PC-9 (cell line): ENCODE data around the gene MYO5B. TPM values are rescaled to one million over a fixed set of nuclear protein-coding genes. Genes with fewer than 3 reads are reported as not detected.
A peak's percentile ranks its signal among the peaks of the same experiment; 100 is the strongest.

Source experiments
- BruUV-seq: library from RNA; stranded (reverse); fragments of 400-500 nt; replicated peaks from 2 replicates; lab custom pipeline; 2021; lab: Mats Ljungman, UMichigan
- CTCF ChIA-PET: fragments of 300-600 bp; sonication (Branson Sonifier 250); formaldehyde crosslinking; loops from one replicate; lab custom pipeline; 2022; ENCODE audit warnings: antibody characterized with exemption; lab: Charles Lee
- POLR2A ChIA-PET: fragments of 300-600 bp; sonication (Branson Sonifier 250); formaldehyde crosslinking; loops from one replicate; lab custom pipeline; 2022; ENCODE audit warnings: antibody characterized with exemption; ENCODE audit not compliant: unreplicated experiment; lab: Charles Lee
- DNase-seq, 2 experiments: peaks; one replicate each; pipeline versions ENCODE4 v3.0.0 to v3.0.0-alpha.2; 2015 to 2022; ENCODE audit warnings: mixed read lengths in 1 of 2
- H2AFZ ChIP-seq: fragments of 200-600 bp; sonication (generic); 2 replicates; pipeline ENCODE4 v1.8.1; 2017; ENCODE audit warnings: antibody characterized with exemption
- H3F3A ChIP-seq: fragments of 200-600 bp; sonication (generic); 2 replicates; pipeline ENCODE4 v1.8.1; 2017; ENCODE audit warnings: antibody characterized with exemption, mild to moderate bottlenecking, low read depth; ENCODE audit not compliant: insufficient read depth
- H3K27ac ChIP-seq: fragments of 200-600 bp; sonication (generic); 2 replicates; pipeline ENCODE4 v1.6.1; 2016; ENCODE audit warnings: mixed run types
- H3K27me3 ChIP-seq: fragments of 200-600 bp; sonication (generic); 2 replicates; pipeline ENCODE4 v1.6.1; 2016; ENCODE audit warnings: low read depth, mixed run types; ENCODE audit not compliant: insufficient read depth
- H3K36me3 ChIP-seq: fragments of 200-600 bp; sonication (generic); 2 replicates; pipeline ENCODE4 v1.6.1; 2016; ENCODE audit warnings: low read depth, mixed run types
- H3K4me1 ChIP-seq: fragments of 200-600 bp; sonication (generic); replicated peaks from 2 replicates; pipeline ENCODE4 v1.6.1; 2016; ENCODE audit warnings: mixed run types; ENCODE audit not compliant: insufficient read depth
- H3K4me2 ChIP-seq: fragments of 200-600 bp; sonication (generic); 2 replicates; pipeline ENCODE4 v1.6.1; 2017; ENCODE audit warnings: mixed run types
- H3K4me3 ChIP-seq: fragments of 200-600 bp; sonication (generic); 2 replicates; pipeline ENCODE4 v1.6.1; 2016; ENCODE audit warnings: mixed run types
- H3K79me2 ChIP-seq: fragments of 200-600 bp; sonication (generic); 2 replicates; pipeline ENCODE4 v1.6.1; 2017; ENCODE audit warnings: low read depth, mixed run types
- H3K9me2 ChIP-seq: fragments of 200-600 bp; sonication (generic); 2 replicates; pipeline ENCODE4 v1.8.1; 2017; ENCODE audit warnings: mild to moderate bottlenecking; ENCODE audit not compliant: insufficient read depth
- H3K9me3 ChIP-seq: fragments of 200-600 bp; sonication (generic); 2 replicates; pipeline ENCODE4 v1.8.1; 2016; ENCODE audit warnings: low read depth; ENCODE audit not compliant: insufficient read depth
- H4K20me1 ChIP-seq: fragments of 200-600 bp; sonication (generic); 2 replicates; pipeline ENCODE4 v1.8.1; 2017; ENCODE audit not compliant: insufficient read depth
- EZH2 ChIP-seq: fragments of 200-600 bp; sonication (generic); IDR thresholded peaks from 2 replicates; pipeline ENCODE4 v1.8.0; 2017; ENCODE audit warnings: antibody characterized with exemption, low read depth
- intact Hi-C: fragments of 100-400 bp; cut with micrococcal nuclease; formaldehyde crosslinking; loops from one replicate; pipeline ENCODE4 v1.10.0; 2022; ENCODE audit not compliant: unreplicated experiment
- total RNA-seq: library from RNA; stranded (reverse); gene quantifications from 2 replicates; pipeline ENCODE4 v1.2.3, GENCODE V29; 2021
- TF ChIP-seq, protein P1 (sequence below): fragments of 200-600 bp; sonication (generic); conservative IDR thresholded peaks from 2 replicates; pipeline ENCODE4 v1.6.1; 2017; ENCODE audit warnings: mixed run types, antibody characterized with exemption, mild to moderate bottlenecking, moderate library complexity

Gene MYO5B
- total RNA-seq, 1 experiment from 2014 or later, result 25.4 TPM

DNA sequence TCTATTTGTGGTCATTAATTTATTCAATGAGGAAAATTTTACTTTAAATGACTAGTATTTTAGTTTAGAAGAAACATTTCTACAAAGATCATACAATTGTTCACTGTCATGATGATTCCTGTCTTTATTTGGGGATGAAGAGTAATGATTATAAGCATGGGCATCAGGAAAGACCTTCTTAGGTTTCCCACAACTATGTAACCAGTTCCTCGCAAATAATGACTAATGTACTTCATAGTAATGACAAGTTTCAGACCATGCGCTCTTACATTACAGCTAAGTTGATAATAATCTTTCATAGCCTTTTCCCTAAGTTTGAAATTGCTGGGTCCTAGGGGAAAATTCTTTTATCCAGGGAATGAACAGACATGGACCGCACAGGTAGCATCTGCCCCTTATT is 90.5 kb downstream of the MYO5B start:
- Histone ChIP-seq H3K9me3 (no peaks in the 10 kb centered on the region), H3K27ac (peak overlapping the region; percentile 65), H3F3A (peaks cover 20% of the 10 kb centered on the region), H3K4me1 (peaks cover 23% of the 10 kb centered on the region), H4K20me1 (no peaks in the 10 kb centered on the region), H3K79me2 (peaks cover 28% of the 10 kb centered on the region), H3K4me3 (no peak overlapping the region), H3K36me3 (no peaks in the 10 kb centered on the region), H3K9me2 (no peaks in the 10 kb centered on the region), H3K4me2 (peak overlapping the region; percentile 32), H2AFZ (no peak overlapping the region), H3K27me3 (no peaks in the 10 kb centered on the region)
- peak in 1 of 2 experiments; percentile 87 for DNase-seq
- intact Hi-C loops, result no loop called here
- ChIA-PET CTCF (interaction anchor here (0.6 kb wide), 1 partner anchor 24 kb away, joined by 3 read pairs; no protein-coding TSS in a partner anchor), POLR2A (interaction anchor here (0.8 kb wide), 1 partner anchor 13 kb away, joined by 4 read pairs; no protein-coding TSS in a partner anchor)
- TF ChIP-seq, protein P1, sequence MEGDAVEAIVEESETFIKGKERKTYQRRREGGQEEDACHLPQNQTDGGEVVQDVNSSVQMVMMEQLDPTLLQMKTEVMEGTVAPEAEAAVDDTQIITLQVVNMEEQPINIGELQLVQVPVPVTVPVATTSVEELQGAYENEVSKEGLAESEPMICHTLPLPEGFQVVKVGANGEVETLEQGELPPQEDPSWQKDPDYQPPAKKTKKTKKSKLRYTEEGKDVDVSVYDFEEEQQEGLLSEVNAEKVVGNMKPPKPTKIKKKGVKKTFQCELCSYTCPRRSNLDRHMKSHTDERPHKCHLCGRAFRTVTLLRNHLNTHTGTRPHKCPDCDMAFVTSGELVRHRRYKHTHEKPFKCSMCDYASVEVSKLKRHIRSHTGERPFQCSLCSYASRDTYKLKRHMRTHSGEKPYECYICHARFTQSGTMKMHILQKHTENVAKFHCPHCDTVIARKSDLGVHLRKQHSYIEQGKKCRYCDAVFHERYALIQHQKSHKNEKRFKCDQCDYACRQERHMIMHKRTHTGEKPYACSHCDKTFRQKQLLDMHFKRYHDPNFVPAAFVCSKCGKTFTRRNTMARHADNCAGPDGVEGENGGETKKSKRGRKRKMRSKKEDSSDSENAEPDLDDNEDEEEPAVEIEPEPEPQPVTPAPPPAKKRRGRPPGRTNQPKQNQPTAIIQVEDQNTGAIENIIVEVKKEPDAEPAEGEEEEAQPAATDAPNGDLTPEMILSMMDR, result no peak
- no peak for TF ChIP-seq EZH2
- BruUV-seq, result no TSS peak

DNA sequence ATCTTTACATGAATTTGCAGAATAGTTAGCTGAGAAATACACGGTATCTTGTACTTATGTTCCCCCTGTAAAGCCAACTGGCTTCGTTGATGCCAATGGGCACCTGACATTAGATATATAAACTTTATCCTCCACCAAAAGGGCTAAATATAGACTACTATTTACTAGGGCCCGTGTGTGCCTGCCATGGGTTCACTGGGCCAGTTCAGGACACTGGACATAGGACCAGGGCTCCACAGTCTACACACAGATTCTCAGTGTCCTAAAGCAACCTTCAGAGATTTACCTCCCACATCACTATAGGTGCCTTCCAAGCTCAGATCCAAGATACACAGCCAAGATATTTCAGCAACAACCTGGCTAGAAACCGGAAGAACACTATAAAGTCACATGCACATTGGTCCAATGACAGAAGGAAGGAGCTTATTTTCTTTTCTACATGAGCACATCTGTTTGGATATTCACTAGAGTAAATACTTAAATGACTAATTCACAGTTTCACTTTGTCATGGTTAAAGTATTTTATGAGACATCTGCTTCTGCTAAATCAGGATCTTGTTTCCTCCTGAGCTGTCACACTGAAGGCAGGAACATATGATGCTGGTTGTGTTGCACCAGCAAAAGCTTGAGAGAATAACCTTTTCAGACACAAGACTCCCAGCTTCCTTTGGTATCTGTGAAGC is 95.1 kb downstream of the MYO5B start:
- Histone ChIP-seq H3K4me2 (peak overlapping the region; percentile 41; the same call in 1 of the 2 replicates), H3K36me3 (no peaks in the 10 kb centered on the region), H3K4me3 (no peak overlapping the region), H3K9me2 (no peaks in the 10 kb centered on the region), H3K27ac (peak overlapping the region; percentile 97), H3K27me3 (no peaks in the 10 kb centered on the region), H3K79me2 (peaks cover 51% of the 10 kb centered on the region), H3K9me3 (no peaks in the 10 kb centered on the region), H4K20me1 (no peaks in the 10 kb centered on the region), H3F3A (peaks cover 44% of the 10 kb centered on the region), H2AFZ (no peak overlapping the region), H3K4me1 (peaks cover 52% of the 10 kb centered on the region)
- TF ChIP-seq, protein P1, result no peak
- TF ChIP-seq EZH2, result no peak
- CTCF ChIA-PET, result interaction anchor here (0.6 to 1.1 kb wide), 2 partner anchors 93 to 95 kb away, joined by 3 to 4 read pairs; partner anchors contain the start of gene MYO5B
- POLR2A ChIA-PET, result interaction anchor here (0.6 to 0.9 kb wide), 4 partner anchors 19 to 63 kb away, joined by 3 to 4 read pairs (median 3); no protein-coding TSS in a partner anchor
- no TSS peak for BruUV-seq
- intact Hi-C loops, result no loop called here
- peak in 1 of 2 experiments; percentile 98 for DNase-seq

DNA sequence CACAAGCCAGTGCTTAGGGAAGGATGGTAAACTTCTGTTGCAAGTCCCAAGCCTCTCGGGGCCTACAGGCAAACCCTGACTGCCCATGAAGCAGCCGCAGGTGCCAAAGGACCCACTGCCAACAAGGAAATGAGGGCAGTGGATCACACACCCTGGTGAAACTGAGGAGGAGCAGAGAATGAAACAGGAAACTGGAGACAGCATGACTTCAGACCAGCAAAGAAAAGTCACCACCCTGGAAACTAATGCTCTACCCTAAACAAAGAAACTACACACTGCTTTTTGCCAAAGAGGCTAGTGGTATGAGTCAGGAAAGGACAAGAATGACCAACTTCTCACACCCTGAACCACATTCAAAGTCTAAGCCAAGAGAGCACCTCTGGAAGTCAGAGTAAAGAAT is 97.2 kb downstream of the MYO5B start:
- Histone ChIP-seq H2AFZ (no peak overlapping the region), H3K36me3 (no peaks in the 10 kb centered on the region), H3K79me2 (peaks cover 46% of the 10 kb centered on the region), H4K20me1 (no peaks in the 10 kb centered on the region), H3K4me3 (peak overlapping the region; percentile 1; the same call in 1 of the 2 replicates), H3K4me1 (peaks cover 58% of the 10 kb centered on the region), H3K4me2 (peak overlapping the region; percentile 64), H3K9me2 (no peaks in the 10 kb centered on the region), H3K27me3 (no peaks in the 10 kb centered on the region), H3K9me3 (no peaks in the 10 kb centered on the region), H3F3A (peaks cover 37% of the 10 kb centered on the region), H3K27ac (peak overlapping the region; percentile 97)
- intact Hi-C loops, result loop anchor here (1.0 to 2.0 kb wide), 2 partner anchors 16 to 65 kb away; no protein-coding TSS in a partner anchor
- BruUV-seq, result no TSS peak
- ChIA-PET CTCF (interaction anchor here (0.6 kb wide), 1 partner anchor 79 kb away, joined by 3 read pairs; no protein-coding TSS in a partner anchor), POLR2A (no interaction called here)
- TF ChIP-seq, protein P1, result no peak
- DNase-seq, result peak; percentile 63 to 98
